GM12891 (cell line): Measurements from ENCODE around the gene ANO10.

Experiments used
- PAX5 ChIP-seq: IDR thresholded peaks from 2 replicates; pipeline ENCODE4 v1.6.1; 2011; ENCODE audit warnings: low read length, moderate library complexity, mild to moderate bottlenecking; ENCODE audit not compliant: insufficient read depth, severe bottlenecking
- POLR2A ChIP-seq: IDR thresholded peaks from 2 replicates; pipeline ENCODE4 v1.6.1; 2011; ENCODE audit warnings: low read depth, low read length, control low read depth
- TAF1 ChIP-seq: IDR thresholded peaks from 2 replicates; pipeline ENCODE4 v1.6.1; 2011; ENCODE audit warnings: low read depth, low read length, control low read depth

- no peak for TF ChIP-seq PAX5
- TF ChIP-seq TAF1: no peak
- no peak for TF ChIP-seq POLR2A
Measured at GRCh38 chr3:43366481-43366880, 255.3 kb downstream of the ANO10 start.
